K562 (cell line): ENCODE results near the gene ACAP2. TPM values are rescaled to one million over a fixed set of nuclear protein-coding genes. Genes with fewer than 3 reads are reported as not detected.

Experiments
- ATAC-seq: fragments of 200-7000 bp; cut with Tn5 transposase; 3 replicates; pipeline ENCODE4 v1.9.1; 2020; ENCODE audit warnings: moderate library complexity
- BruUV-seq: library from RNA; stranded (reverse); fragments of 400-500 nt; replicated peaks from 2 replicates; lab custom pipeline; 2021; lab: Mats Ljungman, UMichigan
- CTCF ChIA-PET: fragments of 300-600 bp; formaldehyde crosslinking; extraction: SDS; loops from one replicate; lab custom pipeline; 2021; ENCODE audit warnings: low intra/inter-chr PET ratio; lab: Yijun Ruan, JAX
- POLR2A ChIA-PET: fragments of 300-600, 350-650 bp; sonication (Branson Sonifier 250); formaldehyde crosslinking; extraction: SDS; loops from one replicate; lab custom pipeline; 2021; ENCODE audit warnings: antibody characterized with exemption, inconsistent platforms; lab: Yijun Ruan, JAX
- DNase-seq, 4 experiments: peaks; one replicate each; pipeline versions ENCODE4 v3.0.0 to v3.0.0-alpha.2; 2011 to 2018; ENCODE audit warnings: low spot score in 3 of 4, mixed read lengths in 3 of 4; ENCODE audit errors: extremely low read depth in 1 of 4
- FAIRE-seq: peaks from 2 replicates; lab custom pipeline; 2011; peaks lifted over from hg19 to GRCh38; lab: Jason Lieb, UNC
- H2AFZ ChIP-seq: 2 replicates; pipeline ENCODE4 v1.6.0; 2011; ENCODE audit warnings: low read depth, low read length, control low read depth, inconsistent platforms
- H3K27ac ChIP-seq: fragments of 200-600 bp; 3 replicates; pipeline ENCODE4 v1.8.0; 2011; ENCODE audit warnings: low read depth, mild to moderate bottlenecking, control low read depth, inconsistent platforms, low read length, moderate library complexity, mixed read lengths; ENCODE audit errors: extremely low read depth
- H3K27me3 ChIP-seq, 2 experiments: fragments of 300-600 bp in 1 of 2; 2 replicates in 1 of 2; 3 replicates in 1 of 2; pipeline versions ENCODE4 v1.6.0 to v1.8.0; 2011; ENCODE audit warnings: inconsistent platforms in 2 of 2, low read length in 2 of 2, mild to moderate bottlenecking in 1 of 2, mixed read lengths in 1 of 2, moderate library complexity in 1 of 2; ENCODE audit not compliant: control insufficient read depth in 2 of 2, insufficient read depth in 2 of 2
- H3K36me3 ChIP-seq: fragments of 300-600 bp; 3 replicates; pipeline ENCODE4 v1.8.0; 2011; ENCODE audit warnings: mild to moderate bottlenecking, low read length, inconsistent platforms; ENCODE audit not compliant: control insufficient read depth, insufficient read depth
- H3K4me1 ChIP-seq, 2 experiments: fragments of 200-600 bp in 1 of 2; replicated peaks in 1 of 2; 2 replicates in 1 of 2; 3 replicates in 1 of 2; pipeline versions ENCODE4 v1.5.1 to v1.8.0; 2011; ENCODE audit warnings: inconsistent platforms in 2 of 2, low read length in 2 of 2, mild to moderate bottlenecking in 1 of 2, mixed read lengths in 1 of 2, moderate library complexity in 1 of 2; ENCODE audit not compliant: control insufficient read depth in 2 of 2, insufficient read depth in 2 of 2
- H3K4me2 ChIP-seq: 2 replicates; pipeline ENCODE4 v1.6.1; 2011; ENCODE audit warnings: low read length, control low read depth, inconsistent platforms, mixed read lengths; ENCODE audit not compliant: insufficient read depth
- H3K4me3 ChIP-seq: fragments of 200-600 bp; sonication (generic), shearing (Covaris generic); 2 replicates; pipeline ENCODE4 v1.5.1; 2016; ENCODE audit warnings: control low read depth, inconsistent platforms
- H3K79me2 ChIP-seq: fragments of 200-600 bp; 3 replicates; pipeline ENCODE4 v1.8.0; 2011; ENCODE audit warnings: low read length, inconsistent platforms; ENCODE audit not compliant: control insufficient read depth, insufficient read depth
- H3K9ac ChIP-seq, 2 experiments: 2 replicates each; pipeline versions ENCODE4 v1.6.0 to v1.6.1; 2011; ENCODE audit warnings: low read depth in 2 of 2, low read length in 2 of 2, control low read depth in 1 of 2, inconsistent platforms in 1 of 2, mild to moderate bottlenecking in 1 of 2, mixed read lengths in 1 of 2; ENCODE audit not compliant: insufficient read depth in 1 of 2
- H3K9me1 ChIP-seq: one replicate; pipeline ENCODE4 v1.6.0; 2011; ENCODE audit warnings: inconsistent platforms, mild to moderate bottlenecking, low read length, moderate library complexity; ENCODE audit not compliant: control insufficient read depth, insufficient read depth
- H3K9me3 ChIP-seq: replicated peaks from 2 replicates; pipeline ENCODE4 v1.5.1; 2011; ENCODE audit warnings: low read depth, low read length, inconsistent platforms; ENCODE audit not compliant: control insufficient read depth, insufficient read depth
- H4K20me1 ChIP-seq: replicated peaks from 2 replicates; pipeline ENCODE4 v1.6.1; 2011; ENCODE audit warnings: low read length, inconsistent platforms, mixed read lengths; ENCODE audit not compliant: control insufficient read depth, insufficient read depth
- HMG20B ChIP-seq: fragments of 250-450 bp; sonication (Bioruptor Pico); IDR thresholded peaks from 2 replicates; pipeline ENCODE4 v1.5.0; 2021; ENCODE audit warnings: mild to moderate bottlenecking
- PATZ1 ChIP-seq: fragments of 250-450 bp; sonication (Bioruptor Pico); IDR thresholded peaks from 2 replicates; pipeline ENCODE4 v1.5.0; 2020; ENCODE audit warnings: mild to moderate bottlenecking, borderline replicate concordance
- SAP30 ChIP-seq: fragments of 200-600 bp; sonication (generic); IDR thresholded peaks from 2 replicates; pipeline ENCODE4 v1.6.1; 2012; ENCODE audit warnings: borderline replicate concordance, low read depth, mild to moderate bottlenecking, moderate library complexity, low read length, control low read depth, inconsistent platforms; ENCODE audit not compliant: insufficient read depth, poor library complexity, severe bottlenecking
- SMARCE1 ChIP-seq: fragments of 450-650 bp; IDR thresholded peaks from 2 replicates; pipeline ENCODE4 v1.7.1; 2016; ENCODE audit warnings: mild to moderate bottlenecking
- TEAD1 ChIP-seq, 2 experiments: fragments of 450-650 bp in 1 of 2; sonication (generic) in 1 of 2; formaldehyde crosslinking; IDR thresholded peaks; 2 replicates each; pipeline versions ENCODE4 v1.4.0 to v1.8.0; 2020 to 2022; ENCODE audit warnings: mild to moderate bottlenecking in 2 of 2, missing genetic modification reagents in 1 of 2
- ZFX ChIP-seq: sonication (generic); formaldehyde crosslinking; IDR thresholded peaks from 2 replicates; pipeline ENCODE4 v1.8.0; 2022; ENCODE audit warnings: mild to moderate bottlenecking, missing genetic modification reagents, moderate library complexity
- ZNF143 ChIP-seq: sonication (generic); formaldehyde crosslinking; IDR thresholded peaks from 2 replicates; pipeline ENCODE4 v1.9.0; 2022; ENCODE audit warnings: mild to moderate bottlenecking, missing genetic modification reagents
- WGBS: fragments of 100-300 bp; shearing (Covaris generic); methylation state at CpG from one replicate; pipeline ENCODE4 v1.1.6; 2016; ENCODE audit warnings: low coverage, mixed read lengths; ENCODE audit not compliant: insufficient coverage; ENCODE audit errors: missing lambda C conversion rate; 5-methylcytosine and 5-hydroxymethylcytosine counted together
- in situ Hi-C: fragments of 300-500 bp; cut with MboI; formaldehyde crosslinking; loops from 4 replicates; pipeline ENCODE4 v1.15.0; 2018; ENCODE audit warnings: inconsistent platforms, mixed read lengths
- intact Hi-C: fragments of 100-400 bp; cut with micrococcal nuclease; formaldehyde crosslinking; loops from 2 replicates; pipeline ENCODE4 v1.14.2; 2022
- polyA plus RNA-seq, 8 experiments: library from polyadenylated mRNA; depleted of rRNA in 4 of 8; stranded (reverse) in 5 of 8; unstranded in 3 of 8; fragments of >200 nt; fragmentation: Nextera tagmentation in 2 of 8; fragmentation: Illumina TruSeq in 1 of 8; extraction: Ambion mirVana in 2 of 8; extraction: Trizol in 1 of 8; gene quantifications; 2 replicates each; pipeline versions ENCODE4 v1.2.1 to v1.2.3, GENCODE V29; 2011 to 2014; ENCODE audit warnings: inconsistent platforms in 1 of 8, missing spikeins in 1 of 8
- total RNA-seq, 7 experiments: library from RNA; depleted of rRNA in 6 of 7; stranded (reverse); fragments of >200 nt in 6 of 7; fragmentation: Illumina TruSeq in 2 of 7; extraction: Trizol in 2 of 7; gene quantifications; 2 replicates each; pipeline versions ENCODE4 v1.2.1 to v1.2.3, GENCODE V29; 2011 to 2021; ENCODE audit warnings: low replicate concordance in 1 of 7
- TF ChIP-seq, protein P1 (sequence below): sonication (generic); formaldehyde crosslinking; IDR thresholded peaks from 2 replicates; pipeline ENCODE4 v1.8.1; 2023; ENCODE audit warnings: mild to moderate bottlenecking, missing genetic modification reagents, moderate library complexity

ACAP2 gene
- total and polyA plus RNA-seq, 9 of the 15 experiments (the other 6 are each of a cell fraction or from before 2014, with no cell fraction given) = 10.6 to 52.7 (median 34.4) TPM

GRCh38 chr3:195302431-195302830 lies 140.4 kb downstream of the ACAP2 start:
- intact Hi-C loops = no loop called here
- ATAC-seq (no peak), FAIRE-seq (no peak)
- Histone ChIP-seq H2AFZ (no peak overlapping the region), H3K36me3 (peaks cover 34% of the 10 kb centered on the region; the same call in 1 of the 3 replicates), H3K9me3 (no peaks in the 10 kb centered on the region)
- POLR2A ChIA-PET = no interaction called here
- TF ChIP-seq SMARCE1 (no peak), ZFX (CRISPR knock-in tag) (no peak), TEAD1 (CRISPR knock-in tag; IDR thresholded peaks at IDR 0.05) (no peak), ZNF143 (CRISPR knock-in tag) (no peak), SAP30 (no peak), PATZ1 (CRISPR knock-in tag) (no peak), HMG20B (CRISPR knock-in tag) (no peak)
- TF ChIP-seq, protein P1, sequence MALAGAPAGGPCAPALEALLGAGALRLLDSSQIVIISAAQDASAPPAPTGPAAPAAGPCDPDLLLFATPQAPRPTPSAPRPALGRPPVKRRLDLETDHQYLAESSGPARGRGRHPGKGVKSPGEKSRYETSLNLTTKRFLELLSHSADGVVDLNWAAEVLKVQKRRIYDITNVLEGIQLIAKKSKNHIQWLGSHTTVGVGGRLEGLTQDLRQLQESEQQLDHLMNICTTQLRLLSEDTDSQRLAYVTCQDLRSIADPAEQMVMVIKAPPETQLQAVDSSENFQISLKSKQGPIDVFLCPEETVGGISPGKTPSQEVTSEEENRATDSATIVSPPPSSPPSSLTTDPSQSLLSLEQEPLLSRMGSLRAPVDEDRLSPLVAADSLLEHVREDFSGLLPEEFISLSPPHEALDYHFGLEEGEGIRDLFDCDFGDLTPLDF (CRISPR knock-in tag) = no peak
- TF ChIP-seq, all 486 proteins: peak for 0
- in situ Hi-C loops = no loop called here
- WGBS = 91% methylated on average over 3 of the region's 3 CpGs
- Histone ChIP-seq H3K9ac (no peak overlapping the region), H3K4me3 (no peak overlapping the region), H3K27ac (no peak overlapping the region), H3K4me2 (no peak overlapping the region), H3K4me1 (0 out of 5 replicates have a peak, but pooled peaks cover 0 to 4% of the 10 kb centered on the region in 2 experiments), H4K20me1 (no peaks in the 10 kb centered on the region), H3K79me2 (no peaks in the 10 kb centered on the region), H3K9me1 (no peaks in the 10 kb centered on the region), H3K27me3 (no peaks in the 10 kb centered on the region)
- DNase-seq = no peak
- CTCF ChIA-PET = no interaction called here
- BruUV-seq = no TSS peak
